Germinal center (tissue), 1 donor: ENCODE results near the gene TPSB2.
"Not testable (repeated sequence)": the region's sequence is repeated elsewhere in the genome, so short reads cannot be mapped to it uniquely, and the experiment has no call there.

Source experiments
- DNase-seq: peaks from one replicate; pipeline ENCODE4 v3.0.0; 2012; ENCODE audit warnings: mixed read lengths, low spot score

The TPSB2 gene

DNA sequence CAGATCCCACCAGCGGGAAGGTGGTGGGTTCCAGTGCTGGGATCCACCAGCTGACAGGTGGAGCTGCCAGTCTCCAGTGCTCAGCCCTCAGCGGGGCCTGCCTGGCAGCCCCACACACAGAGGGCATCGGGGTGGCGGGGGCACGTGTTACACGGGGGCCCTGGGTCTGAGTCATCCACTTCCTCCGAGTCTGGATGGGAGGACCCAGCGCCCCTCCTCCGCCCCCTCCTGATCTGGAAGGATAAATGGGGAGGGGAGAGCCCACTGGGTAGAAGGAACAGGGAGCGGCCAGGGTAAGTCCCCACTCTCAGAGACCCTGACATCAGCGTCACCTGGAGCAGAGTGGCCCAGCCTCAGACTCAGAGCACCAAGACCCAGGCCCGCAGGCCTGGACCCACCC is 10.5 kb upstream of the TPSB2 start, which contains the start of gene TPSAB1:
Gene TPSAB1, plus strand, starts transcription at position 270 of the 400 bp plus-strand sequence. CDS start 234 bp downstream, outside the sequence.
- not testable (repeated sequence) for DNase-seq

DNA sequence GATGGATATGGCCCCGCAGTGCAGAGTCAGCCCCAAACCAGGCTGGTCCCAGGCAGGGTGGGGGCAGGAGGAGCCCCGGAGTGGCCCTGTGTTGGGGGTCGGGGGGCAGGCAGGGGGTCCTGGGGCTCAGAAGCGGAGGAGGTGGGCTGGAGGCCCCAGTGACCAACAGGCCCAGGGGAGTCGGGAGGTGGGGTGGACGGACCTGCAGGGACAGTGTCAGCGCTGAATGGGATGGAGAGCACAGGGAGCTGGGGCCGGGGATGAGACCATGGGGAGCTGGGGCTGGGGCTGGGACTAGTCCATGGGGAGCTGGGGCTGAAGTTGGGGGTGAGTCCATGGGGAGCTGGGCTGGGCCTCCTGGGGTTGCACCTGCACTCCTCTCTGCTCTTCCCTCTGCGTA is 9.6 kb upstream of the TPSB2 start:
- not testable (repeated sequence) for DNase-seq

DNA sequence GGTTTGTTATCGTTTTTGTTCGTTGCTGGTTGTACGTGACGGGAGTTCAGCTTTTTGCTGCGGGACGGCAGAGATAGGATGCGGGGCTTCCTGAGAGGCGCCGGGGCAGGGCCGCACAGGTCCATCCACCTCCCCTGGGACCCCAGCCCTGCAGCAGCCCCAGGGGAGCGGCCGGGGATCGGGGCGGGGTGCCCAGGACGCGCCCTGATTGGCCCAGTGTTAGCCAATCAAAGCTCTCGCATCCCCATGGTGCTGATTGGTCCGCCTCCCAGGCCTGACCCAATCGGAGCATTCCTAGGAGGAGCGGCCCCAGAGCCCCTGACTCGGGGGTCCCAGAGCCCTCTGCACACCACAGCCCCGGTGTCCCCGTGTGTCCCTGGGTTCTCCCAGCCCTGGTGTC is 8.9 kb upstream of the TPSB2 start:
- not testable (repeated sequence) for DNase-seq

DNA sequence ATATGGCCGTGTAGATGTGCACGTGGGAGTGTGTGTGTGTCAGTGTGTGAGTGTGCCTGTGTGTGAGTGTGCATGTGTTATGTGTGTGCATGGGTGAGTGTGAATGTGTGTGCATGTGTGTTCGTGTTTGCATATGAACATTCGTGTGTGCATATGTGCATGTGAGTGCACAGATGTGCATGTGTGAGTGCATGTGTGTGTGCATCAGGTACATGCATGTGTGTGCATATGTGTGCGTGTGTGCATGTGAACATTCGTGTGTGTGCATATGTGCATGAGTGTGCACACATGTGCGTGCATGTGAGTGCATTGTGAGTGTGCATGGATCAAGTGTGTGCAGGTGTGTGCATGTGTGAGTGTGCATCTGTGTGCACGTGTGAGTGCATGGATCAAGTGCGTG is 8.0 kb upstream of the TPSB2 start:
- no peak for DNase-seq

DNA sequence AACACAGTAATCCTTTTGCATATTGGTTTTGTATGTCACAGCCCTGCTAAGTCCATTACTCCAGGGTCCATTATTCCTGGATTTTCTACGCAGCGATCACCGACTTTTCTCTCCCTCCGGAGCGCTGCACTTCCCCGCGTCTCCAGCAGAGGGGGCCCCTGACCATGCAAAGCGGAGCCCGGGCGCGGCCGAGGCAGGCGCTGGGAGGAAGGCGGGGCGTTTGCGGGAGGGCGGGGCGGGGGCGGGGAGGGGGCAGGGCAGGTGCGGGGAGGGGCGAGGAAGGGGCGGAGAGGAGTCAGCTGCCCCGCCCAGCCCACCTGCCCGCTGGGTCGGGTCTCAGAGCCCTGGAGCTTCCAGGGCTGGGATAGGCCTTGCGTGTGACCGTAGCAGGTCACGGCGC is 6.7 kb upstream of the TPSB2 start:
- not testable (repeated sequence) for DNase-seq

GRCh38 chr16:1232049-1232748 is 2.2 kb upstream of the TPSB2 start:
- DNase-seq: not testable (repeated sequence)

DNA sequence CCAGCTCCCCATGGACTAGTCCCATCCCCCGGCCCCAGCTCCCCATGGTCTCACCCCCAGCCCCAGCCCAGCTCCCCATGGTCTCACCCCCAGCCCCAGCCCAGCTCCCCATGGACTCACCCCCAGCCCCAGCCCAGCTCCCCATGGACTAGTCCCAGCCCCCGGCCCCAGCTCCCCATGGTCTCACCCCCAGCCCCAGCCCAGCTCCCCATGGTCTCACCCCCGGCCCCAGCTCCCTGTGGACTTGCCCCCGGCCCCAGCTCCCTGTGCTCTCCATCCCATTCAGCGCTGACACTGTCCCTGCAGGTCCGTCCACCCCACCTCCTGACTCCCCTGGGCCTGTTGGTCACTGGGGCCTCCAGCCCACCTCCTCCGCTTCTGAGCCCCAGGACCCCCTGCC is 1.3 kb upstream of the TPSB2 start:
- not testable (repeated sequence) for DNase-seq

DNA sequence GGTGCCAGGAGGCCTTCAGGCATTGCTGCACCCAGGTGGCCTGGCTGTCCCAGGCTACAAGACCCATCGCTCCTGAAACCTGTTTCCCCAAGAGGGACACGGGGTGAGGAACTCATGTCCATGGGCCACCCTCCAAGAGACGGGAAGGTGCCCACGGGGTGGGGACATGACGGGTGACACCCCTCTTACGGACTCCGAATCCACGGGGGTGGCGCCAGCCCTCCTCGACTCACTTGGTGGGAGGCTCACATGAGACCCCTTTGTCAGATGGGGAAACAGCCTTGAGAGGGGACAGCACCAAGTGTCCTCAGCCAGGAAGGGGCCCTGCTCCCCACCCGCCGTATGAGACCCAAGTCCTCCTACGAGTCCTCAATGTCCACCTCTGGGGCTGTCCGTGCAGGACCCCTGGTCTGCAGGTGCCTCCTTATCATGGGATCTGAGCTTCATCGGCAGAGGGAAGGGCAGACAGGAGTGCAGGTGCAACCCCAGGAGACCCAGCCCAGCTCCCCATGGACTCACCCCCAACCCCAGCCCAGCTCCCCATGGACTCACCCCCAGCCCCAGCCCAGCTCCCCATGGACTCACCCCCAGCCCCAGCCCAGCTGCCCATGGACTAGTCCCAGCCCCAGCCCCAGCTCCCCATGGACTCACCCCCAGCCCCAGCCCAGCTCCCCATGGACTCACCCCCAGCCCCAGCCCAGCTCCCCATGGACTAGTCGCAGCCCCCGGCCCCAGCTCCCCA is 658 bp upstream of the TPSB2 start:
- not testable (repeated sequence) for DNase-seq

DNA sequence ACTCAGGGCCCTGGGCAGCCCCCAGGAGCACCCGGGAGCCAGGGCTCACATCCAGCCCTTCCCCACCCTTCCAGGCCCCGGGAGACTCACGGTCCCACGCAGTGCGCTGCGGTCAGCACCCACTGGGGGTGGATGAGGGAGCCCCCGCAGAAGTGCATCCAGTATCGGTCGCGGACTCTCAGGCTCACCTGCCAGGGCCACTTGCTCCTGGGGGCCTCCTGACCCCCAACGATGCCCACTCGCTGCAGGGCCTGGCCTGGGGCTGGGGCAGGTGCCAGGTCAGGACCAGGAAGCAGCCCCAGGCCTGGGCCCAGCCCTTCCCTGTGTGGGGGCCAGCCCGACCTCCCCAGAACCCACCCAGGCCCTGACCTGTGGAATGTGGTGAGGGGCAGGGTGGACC is 508 bp downstream of the TPSB2 start:
- DNase-seq: not testable (repeated sequence)

DNA sequence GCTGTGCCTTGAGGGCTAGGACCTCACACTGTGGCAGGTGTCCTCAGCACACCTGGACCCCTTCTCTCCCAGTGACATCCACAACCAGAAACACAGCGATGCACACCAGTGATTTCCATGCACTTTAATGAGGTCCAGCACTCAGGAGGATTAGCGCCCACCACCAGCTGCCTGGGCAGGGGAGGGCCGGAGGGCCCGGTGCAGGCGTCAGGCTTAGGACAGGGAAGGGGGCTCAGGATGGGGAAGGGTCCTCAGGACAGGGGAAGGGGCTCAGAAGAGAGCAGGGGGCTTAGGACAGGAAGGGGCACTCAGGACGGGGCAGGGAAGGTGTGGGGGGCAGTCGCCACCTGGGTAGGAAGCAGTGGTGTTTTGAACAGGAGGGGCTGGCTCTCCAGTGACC is 1.8 kb downstream of the TPSB2 start:
- DNase-seq: not testable (repeated sequence)

DNA sequence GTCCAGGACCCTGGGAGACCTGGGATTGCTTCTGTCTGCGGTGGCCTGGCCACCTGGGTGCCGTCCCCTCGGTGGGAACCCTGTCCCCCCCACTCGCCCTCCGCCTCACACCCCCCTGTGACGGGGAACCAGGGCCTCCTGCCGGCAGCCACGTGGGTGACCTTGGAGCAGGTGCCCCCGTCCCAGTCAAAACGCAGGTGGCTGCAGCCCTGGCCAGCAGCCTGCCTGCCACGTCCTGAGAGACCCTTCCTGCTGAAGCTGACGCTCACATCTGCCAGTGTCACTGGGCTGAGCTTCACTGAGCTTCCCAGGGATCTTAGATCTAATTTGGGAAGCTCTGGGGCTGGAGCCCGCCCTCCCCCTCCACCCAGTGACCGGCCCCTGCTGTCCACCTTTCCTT is 3.3 kb downstream of the TPSB2 start:
- DNase-seq: not testable (repeated sequence)

GRCh38 chr16:1225728-1226311 is 4.2 kb downstream of the TPSB2 start:
- not testable (repeated sequence) for DNase-seq

- no peak for DNase-seq
These were observed 4.9 kb downstream of the TPSB2 start, which contains the start of gene TPSG1 for GRCh38 chr16:1225051-1225451. Gene TPSG1 (minus strand): TSS chr16:1225268. CDS start chr16:1225252, 16 bp downstream.

DNA sequence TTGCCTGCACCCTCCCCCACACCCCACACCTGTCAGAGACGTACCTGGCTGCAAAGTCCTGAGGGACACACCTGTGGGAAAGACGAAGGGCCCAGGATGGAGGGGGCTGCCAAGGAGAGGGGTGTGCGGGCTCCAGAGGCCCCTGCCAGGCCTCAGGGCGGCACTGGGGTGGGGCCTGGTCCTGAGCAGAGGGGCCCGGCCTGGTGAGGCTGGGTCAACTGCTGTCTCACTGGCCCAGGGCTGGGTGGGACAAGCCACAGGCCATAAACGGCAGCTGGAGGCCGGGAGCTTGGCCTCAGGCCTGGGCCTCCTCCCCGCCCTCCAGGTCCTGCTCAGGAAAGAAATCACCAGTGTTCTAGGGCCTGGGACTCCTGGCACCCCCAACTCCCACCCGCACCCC is 5.4 kb downstream of the TPSB2 start:
- DNase-seq: no peak

DNA sequence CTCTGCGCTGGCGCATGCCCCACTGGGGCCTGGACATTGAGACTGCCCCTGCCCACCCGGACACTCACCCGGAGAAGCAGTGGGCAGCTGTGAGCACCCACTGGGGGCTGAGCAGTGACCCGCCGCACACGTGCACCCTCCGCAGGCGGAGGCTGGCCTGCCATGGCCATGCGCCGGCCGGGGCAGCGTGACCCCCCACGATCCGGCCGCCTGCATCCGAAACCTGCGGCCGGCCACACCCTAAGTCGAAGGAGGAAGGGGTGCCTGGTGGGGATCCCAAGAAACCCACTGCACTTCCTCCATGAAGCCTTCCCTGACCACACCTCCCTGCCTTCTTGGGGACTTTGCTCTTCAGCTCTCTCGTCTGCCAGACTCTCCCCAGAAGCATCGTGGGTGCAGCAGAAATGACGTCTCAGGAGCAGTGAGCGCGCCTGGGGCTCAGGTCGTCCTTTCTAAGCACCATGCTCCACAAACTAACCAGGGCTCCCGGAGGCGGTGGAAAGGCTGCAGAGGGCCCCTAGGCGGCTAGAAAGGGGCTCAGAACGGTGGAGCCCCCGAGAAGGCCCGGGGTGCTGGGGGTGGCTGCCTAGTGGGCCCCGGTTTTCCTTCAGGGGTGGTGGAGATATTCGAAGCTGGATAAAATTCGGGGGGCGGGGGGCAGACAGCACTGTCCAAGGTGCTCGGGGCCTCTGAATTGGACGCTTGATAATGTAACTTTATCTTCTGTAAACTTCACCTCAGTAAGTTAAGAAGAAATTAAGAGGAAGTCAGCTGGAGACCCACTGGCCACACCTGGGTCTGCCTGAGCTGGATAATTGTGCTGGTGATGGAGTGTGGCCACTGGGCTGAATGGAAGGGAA is 6.4 kb downstream of the TPSB2 start:
- DNase-seq: no peak

GRCh38 chr16:1222553-1223354 is 7.2 kb downstream of the TPSB2 start:
- no peak for DNase-seq

GRCh38 chr16:1221628-1222552 is 8.1 kb downstream of the TPSB2 start:
- DNase-seq: no peak

DNA sequence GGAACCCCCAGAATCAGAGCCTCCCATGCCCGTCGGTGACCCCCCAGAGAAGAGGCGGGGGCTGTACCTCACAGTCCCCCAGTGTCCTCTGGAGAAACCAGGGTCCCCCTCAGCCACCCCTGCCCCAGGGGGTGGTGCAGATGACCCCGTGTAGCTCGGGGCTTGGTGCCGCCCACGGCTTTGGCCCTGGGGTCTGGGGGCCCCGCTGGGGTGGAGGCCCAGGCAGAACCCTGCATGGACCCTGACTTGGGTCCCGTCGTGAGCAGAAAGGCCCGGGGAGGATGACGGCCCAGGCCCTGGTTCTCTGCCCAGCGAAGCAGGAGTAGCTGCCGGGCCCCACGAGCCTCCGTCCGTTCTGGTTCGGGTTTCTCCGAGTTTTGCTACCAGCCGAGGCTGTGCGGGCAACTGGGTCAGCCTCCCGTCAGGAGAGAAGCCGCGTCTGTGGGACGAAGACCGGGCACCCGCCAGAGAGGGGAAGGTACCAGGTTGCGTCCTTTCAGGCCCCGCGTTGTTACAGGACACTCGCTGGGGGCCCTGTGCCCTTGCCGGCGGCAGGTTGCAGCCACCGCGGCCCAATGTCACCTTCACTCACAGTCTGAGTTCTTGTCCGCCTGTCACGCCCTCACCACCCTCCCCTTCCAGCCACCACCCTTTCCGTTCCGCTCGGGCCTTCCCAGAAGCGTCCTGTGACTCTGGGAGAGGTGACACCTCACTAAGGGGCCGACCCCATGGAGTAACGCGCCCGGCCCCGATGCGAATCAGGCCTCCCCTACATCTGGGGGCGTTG is 8.9 kb downstream of the TPSB2 start:
- no peak for DNase-seq

DNA sequence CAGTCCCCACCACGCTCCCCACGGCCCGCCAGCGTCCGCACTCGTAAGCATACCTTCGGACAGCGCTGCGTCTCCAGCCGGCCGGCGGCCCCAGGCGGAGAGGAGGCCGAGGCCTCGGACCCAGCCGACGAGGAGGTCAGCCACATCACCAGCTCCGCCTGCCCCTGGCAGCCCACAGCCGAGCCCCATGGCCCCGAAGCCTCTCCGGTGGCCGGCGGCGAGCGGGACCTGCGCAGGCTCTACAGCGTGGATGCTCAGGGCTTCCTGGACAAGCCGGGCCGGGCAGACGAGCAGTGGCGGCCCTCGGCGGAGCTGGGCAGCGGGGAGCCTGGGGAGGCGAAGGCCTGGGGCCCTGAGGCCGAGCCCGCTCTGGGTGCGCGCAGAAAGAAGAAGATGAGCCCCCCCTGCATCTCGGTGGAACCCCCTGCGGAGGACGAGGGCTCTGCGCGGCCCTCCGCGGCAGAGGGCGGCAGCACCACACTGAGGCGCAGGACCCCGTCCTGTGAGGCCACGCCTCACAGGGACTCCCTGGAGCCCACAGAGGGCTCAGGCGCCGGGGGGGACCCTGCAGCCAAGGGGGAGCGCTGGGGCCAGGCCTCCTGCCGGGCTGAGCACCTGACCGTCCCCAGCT is 9.8 kb downstream of the TPSB2 start:
- DNase-seq: no peak
